ENCODE data around the gene MOGAT3.

MOGAT3 gene

GRCh38 chr7:101169110-101169837 is 31.6 kb downstream of the MOGAT3 start:
- Histone ChIP-seq H3K9ac (ENCODE audit: low read length) (no peak overlapping the region), H3K27me3 (ENCODE audit: insufficient read depth, low read length) (peaks cover 53% of the 10 kb centered on the region), H4K12ac (ENCODE audit: low read depth, low read length) (no peak overlapping the region), H2BK12ac (ENCODE audit: low read length) (no peak overlapping the region), H3K79me2 (ENCODE audit: control insufficient read depth, insufficient read depth, low read length, poor library complexity) (no peaks in the 10 kb centered on the region), H3K79me1 (ENCODE audit: low read length) (no peaks in the 10 kb centered on the region), H3K4me1 (ENCODE audit: control insufficient read depth in 1 of 2, insufficient read depth in 2 of 2, low read length in 2 of 2) (peaks cover 35 to 45% of the 10 kb centered on the region in 2 experiments), H2BK120ac (ENCODE audit: insufficient read depth, low read length, poor library complexity) (no peak overlapping the region), H3K14ac (ENCODE audit: low read length) (no peak overlapping the region), H2AK5ac (ENCODE audit: low read length) (no peak overlapping the region), H2AFZ (ENCODE audit: insufficient read depth, low read length, poor library complexity) (no peak overlapping the region), H3K4me2 (ENCODE audit: low read length) (peak overlapping the region; percentile 15), H3K36me3 (ENCODE audit: control insufficient read depth in 1 of 2, insufficient read depth in 2 of 2, low read length in 2 of 2) (no peaks in the 10 kb centered on the region), H3K27ac (ENCODE audit: low read depth, low read length) (no peak overlapping the region), H3K4me3 (ENCODE audit: low read depth, low read length) (no peak overlapping the region), H3K4ac (ENCODE audit: low read depth, low read length) (no peak overlapping the region), H4K91ac (ENCODE audit: low read depth, low read length) (no peak overlapping the region), H2BK5ac (ENCODE audit: low read depth, low read length, poor library complexity) (no peak overlapping the region), H3K23ac (ENCODE audit: low read length) (no peak overlapping the region), H3K18ac (ENCODE audit: low read length) (no peak overlapping the region), H4K8ac (ENCODE audit: low read depth, low read length) (no peak overlapping the region), H3K9me3 (ENCODE audit: insufficient read depth, low read depth, low read length) (peaks cover 9% of the 10 kb centered on the region)
- no CpG with 5 or more reads among the region's 18 CpGs for WGBS (ENCODE audit: extremely low coverage, insufficient coverage, insufficient read length)
- DNase-seq = no peak

GRCh38 chr7:101168412-101169049 is 32.3 kb downstream of the MOGAT3 start:
- H2BK5ac ChIP-seq (ENCODE audit: low read depth, low read length, poor library complexity) = no peak overlapping the region
- H3K4me3 ChIP-seq (ENCODE audit: low read depth, low read length) = no peak overlapping the region
- H3K18ac ChIP-seq (ENCODE audit: low read length) = no peak overlapping the region
- H3K4me2 ChIP-seq (ENCODE audit: low read length) = no peak overlapping the region
- H3K27ac ChIP-seq (ENCODE audit: low read depth, low read length) = no peak overlapping the region
- DNase-seq = no peak
- no peak overlapping the region for H2BK120ac ChIP-seq (ENCODE audit: insufficient read depth, low read length, poor library complexity)
- H3K9me3 ChIP-seq (ENCODE audit: insufficient read depth, low read depth, low read length) = peaks cover 4% of the 10 kb centered on the region
- H3K27me3 ChIP-seq (ENCODE audit: insufficient read depth, low read length) = peaks cover 46% of the 10 kb centered on the region
- H3K79me1 ChIP-seq (ENCODE audit: low read length) = no peaks in the 10 kb centered on the region
- H4K8ac ChIP-seq (ENCODE audit: low read depth, low read length) = no peak overlapping the region
- no peak overlapping the region for H3K4ac ChIP-seq (ENCODE audit: low read depth, low read length)
- no peaks in the 10 kb centered on the region for H3K36me3 ChIP-seq (ENCODE audit: control insufficient read depth in 1 of 2, insufficient read depth in 2 of 2, low read length in 2 of 2)
- no peak overlapping the region for H2AFZ ChIP-seq (ENCODE audit: insufficient read depth, low read length, poor library complexity)
- no peaks in the 10 kb centered on the region for H3K79me2 ChIP-seq (ENCODE audit: control insufficient read depth, insufficient read depth, low read length, poor library complexity)
- H3K14ac ChIP-seq (ENCODE audit: low read length) = no peak overlapping the region
- H2AK5ac ChIP-seq (ENCODE audit: low read length) = no peak overlapping the region
- no peak overlapping the region for H3K9ac ChIP-seq (ENCODE audit: low read length)
- H4K12ac ChIP-seq (ENCODE audit: low read depth, low read length) = no peak overlapping the region
- H3K4me1 ChIP-seq (ENCODE audit: control insufficient read depth in 1 of 2, insufficient read depth in 2 of 2, low read length in 2 of 2) = peaks cover 42 to 52% of the 10 kb centered on the region in 2 experiments
- H4K91ac ChIP-seq (ENCODE audit: low read depth, low read length) = no peak overlapping the region
- no peak overlapping the region for H3K23ac ChIP-seq (ENCODE audit: low read length)
- WGBS (ENCODE audit: extremely low coverage, insufficient coverage, insufficient read length) = no CpG with 5 or more reads among the region's 6 CpGs
- H2BK12ac ChIP-seq (ENCODE audit: low read length) = no peak overlapping the region

DNA sequence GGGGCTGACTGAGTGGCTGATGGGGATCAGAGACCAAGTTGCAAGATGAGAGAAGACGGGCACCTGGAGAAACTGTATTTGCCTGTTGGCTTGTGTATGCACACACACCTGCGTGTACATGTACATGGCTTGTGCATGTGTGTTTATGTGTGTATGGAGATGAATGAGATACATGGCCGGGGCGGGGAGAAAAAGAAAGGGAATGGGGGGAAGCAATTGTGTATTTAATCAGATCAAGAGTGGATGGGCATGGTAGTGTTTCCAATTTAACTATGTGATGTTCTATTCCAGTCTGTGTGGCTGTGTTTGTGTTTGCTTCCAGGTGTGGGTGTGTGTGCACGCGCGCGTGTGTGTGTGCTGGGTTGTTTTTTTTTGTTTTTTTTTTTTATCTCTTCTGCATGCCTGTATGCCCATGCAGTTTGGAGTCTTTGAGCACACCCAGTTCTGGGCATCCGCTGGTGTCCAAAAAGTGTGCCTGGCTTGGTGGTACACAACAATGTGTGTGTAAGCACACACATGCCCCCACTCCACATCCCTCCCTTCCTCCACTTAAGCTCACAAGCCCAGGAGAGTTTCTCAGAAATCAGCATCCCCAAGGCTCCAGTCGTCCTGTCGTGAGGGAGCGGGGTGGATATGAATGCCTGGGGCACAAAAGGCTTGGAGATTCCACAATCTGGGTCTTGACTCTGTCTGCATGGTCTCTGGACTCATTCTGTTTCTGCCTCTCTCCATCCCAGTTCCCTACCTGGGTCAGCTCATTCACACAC is 33.0 kb downstream of the MOGAT3 start:
- WGBS (ENCODE audit: extremely low coverage, insufficient coverage, insufficient read length) = no CpG with 5 or more reads among the region's 12 CpGs
- no peak overlapping the region for H4K8ac ChIP-seq (ENCODE audit: low read depth, low read length)
- H3K4me1 ChIP-seq (ENCODE audit: control insufficient read depth in 1 of 2, insufficient read depth in 2 of 2, low read length in 2 of 2) = peaks cover 43 to 57% of the 10 kb centered on the region in 2 experiments

DNA sequence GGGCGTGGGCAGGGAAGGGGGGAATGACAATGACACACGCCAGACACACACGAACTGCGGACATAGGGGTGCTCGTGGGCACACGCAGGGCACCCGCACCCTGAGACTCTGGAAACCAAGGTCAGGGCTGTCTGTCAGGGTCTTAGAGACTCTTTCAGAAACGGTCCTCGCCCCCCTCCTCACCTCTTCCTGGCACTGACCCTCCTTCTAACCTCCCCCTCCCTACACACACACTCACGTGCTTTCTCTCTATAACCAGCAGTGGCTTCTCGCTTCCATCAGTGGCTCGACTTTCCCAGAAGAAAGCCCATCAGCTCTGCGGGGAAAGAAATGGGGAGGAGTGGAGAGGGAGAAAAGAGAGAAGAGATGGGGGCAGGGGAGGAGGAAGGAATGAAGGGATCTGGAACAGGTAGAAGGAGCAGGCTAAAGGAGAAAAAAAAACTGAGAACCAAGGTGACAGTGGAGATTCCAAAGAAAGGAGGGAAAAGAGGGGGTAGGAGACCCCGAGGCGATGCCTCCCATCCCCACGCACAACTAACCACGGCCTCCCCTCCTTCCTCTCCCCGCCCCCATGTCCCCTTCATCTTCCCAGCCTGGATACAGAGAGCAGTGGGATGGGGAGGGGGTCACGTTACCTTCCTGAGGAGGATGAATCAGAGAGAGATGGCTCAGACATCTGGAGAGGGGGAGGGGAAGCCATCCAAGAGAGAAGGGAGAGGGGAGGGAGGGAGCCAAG is 33.8 kb downstream of the MOGAT3 start:
- no CpG with 5 or more reads among the region's 19 CpGs for WGBS (ENCODE audit: extremely low coverage, insufficient coverage, insufficient read length)
- no peak overlapping the region for H4K12ac ChIP-seq (ENCODE audit: low read depth, low read length)
- no peak overlapping the region for H3K14ac ChIP-seq (ENCODE audit: low read length)
- H4K8ac ChIP-seq (ENCODE audit: low read depth, low read length) = no peak overlapping the region
- no peak overlapping the region for H3K27ac ChIP-seq (ENCODE audit: low read depth, low read length)
- H3K9ac ChIP-seq (ENCODE audit: low read length) = no peak overlapping the region
- no peak overlapping the region for H3K18ac ChIP-seq (ENCODE audit: low read length)
- H4K91ac ChIP-seq (ENCODE audit: low read depth, low read length) = no peak overlapping the region
- no peak overlapping the region for H3K23ac ChIP-seq (ENCODE audit: low read length)
- H2AK5ac ChIP-seq (ENCODE audit: low read length) = no peak overlapping the region
- no peaks in the 10 kb centered on the region for H3K79me2 ChIP-seq (ENCODE audit: control insufficient read depth, insufficient read depth, low read length, poor library complexity)
- peaks cover 46 to 59% of the 10 kb centered on the region in 2 experiments for H3K4me1 ChIP-seq (ENCODE audit: control insufficient read depth in 1 of 2, insufficient read depth in 2 of 2, low read length in 2 of 2)
- H3K9me3 ChIP-seq (ENCODE audit: insufficient read depth, low read depth, low read length) = no peaks in the 10 kb centered on the region
- no peak overlapping the region for H2BK12ac ChIP-seq (ENCODE audit: low read length)
- no peak overlapping the region for H2BK5ac ChIP-seq (ENCODE audit: low read depth, low read length, poor library complexity)
- H3K4me2 ChIP-seq (ENCODE audit: low read length) = peak overlapping the region; percentile 37
- DNase-seq = no peak
- no peak overlapping the region for H2AFZ ChIP-seq (ENCODE audit: insufficient read depth, low read length, poor library complexity)
- H3K4ac ChIP-seq (ENCODE audit: low read depth, low read length) = no peak overlapping the region
- no peak overlapping the region for H3K4me3 ChIP-seq (ENCODE audit: low read depth, low read length)
- peaks cover 8% of the 10 kb centered on the region for H3K79me1 ChIP-seq (ENCODE audit: low read length)
- no peaks in the 10 kb centered on the region for H3K36me3 ChIP-seq (ENCODE audit: control insufficient read depth in 1 of 2, insufficient read depth in 2 of 2, low read length in 2 of 2)
- peaks cover 31% of the 10 kb centered on the region for H3K27me3 ChIP-seq (ENCODE audit: insufficient read depth, low read length)
- H2BK120ac ChIP-seq (ENCODE audit: insufficient read depth, low read length, poor library complexity) = no peak overlapping the region

More for the DNA sequence above, 33.0 kb downstream of the MOGAT3 start:
- no peak overlapping the region for H3K14ac ChIP-seq (ENCODE audit: low read length)
- H3K79me1 ChIP-seq (ENCODE audit: low read length) = peaks cover 2% of the 10 kb centered on the region
- no peak overlapping the region for H3K4me3 ChIP-seq (ENCODE audit: low read depth, low read length)
- no peak overlapping the region for H4K12ac ChIP-seq (ENCODE audit: low read depth, low read length)
- H3K27me3 ChIP-seq (ENCODE audit: insufficient read depth, low read length) = peaks cover 39% of the 10 kb centered on the region
- no peak overlapping the region for H3K18ac ChIP-seq (ENCODE audit: low read length)
- H3K36me3 ChIP-seq (ENCODE audit: control insufficient read depth in 1 of 2, insufficient read depth in 2 of 2, low read length in 2 of 2) = no peaks in the 10 kb centered on the region
- H3K27ac ChIP-seq (ENCODE audit: low read depth, low read length) = no peak overlapping the region
- no peak overlapping the region for H2BK12ac ChIP-seq (ENCODE audit: low read length)
- no peak overlapping the region for H2BK5ac ChIP-seq (ENCODE audit: low read depth, low read length, poor library complexity)
- H4K91ac ChIP-seq (ENCODE audit: low read depth, low read length) = no peak overlapping the region
- H3K23ac ChIP-seq (ENCODE audit: low read length) = no peak overlapping the region
- peaks cover 4% of the 10 kb centered on the region for H3K9me3 ChIP-seq (ENCODE audit: insufficient read depth, low read depth, low read length)
- no peak overlapping the region for H3K4ac ChIP-seq (ENCODE audit: low read depth, low read length)
- H2AK5ac ChIP-seq (ENCODE audit: low read length) = no peak overlapping the region
- H2AFZ ChIP-seq (ENCODE audit: insufficient read depth, low read length, poor library complexity) = no peak overlapping the region
- no peaks in the 10 kb centered on the region for H3K79me2 ChIP-seq (ENCODE audit: control insufficient read depth, insufficient read depth, low read length, poor library complexity)
- no peak overlapping the region for H2BK120ac ChIP-seq (ENCODE audit: insufficient read depth, low read length, poor library complexity)
- DNase-seq = no peak
- H3K4me2 ChIP-seq (ENCODE audit: low read length) = no peak overlapping the region
- H3K9ac ChIP-seq (ENCODE audit: low read length) = no peak overlapping the region

All from trophoblast cell (in vitro differentiated cells and primary cell).